ENCODE results near the gene TIGAR.

Gene TIGAR

GRCh38 chr12:4274396-4275015 is 46.5 kb upstream of the TIGAR start:
- H3K36me3 Mint-ChIP-seq (ENCODE audit: low read depth), result peaks cover 41% of the 10 kb centered on the region
- DNase-seq, result peak; percentile 30
- peaks cover 52% of the 10 kb centered on the region for H3K4me1 Mint-ChIP-seq
- no peak for TF ChIP-seq CTCF (IDR thresholded peaks at IDR 0.05)
- H3K27me3 Mint-ChIP-seq (ENCODE audit: low read depth, poor library complexity), result peaks cover 3% of the 10 kb centered on the region
- H3K27ac Mint-ChIP-seq, result peak overlapping the region; percentile 98
- H3K4me3 Mint-ChIP-seq, result peak overlapping the region; percentile 98
- H3K9me3 Mint-ChIP-seq, result no peaks in the 10 kb centered on the region

GRCh38 chr12:4275016-4275869 is 45.8 kb upstream of the TIGAR start:
- H3K4me3 Mint-ChIP-seq, result peak overlapping the region; percentile 98
- TF ChIP-seq CTCF (IDR thresholded peaks at IDR 0.05), result no peak
- no peak for DNase-seq
- no peaks in the 10 kb centered on the region for H3K9me3 Mint-ChIP-seq
- peaks cover 55% of the 10 kb centered on the region for H3K4me1 Mint-ChIP-seq
- H3K27me3 Mint-ChIP-seq (ENCODE audit: low read depth, poor library complexity), result peaks cover 3% of the 10 kb centered on the region
- peaks cover 46% of the 10 kb centered on the region for H3K36me3 Mint-ChIP-seq (ENCODE audit: low read depth)
- H3K27ac Mint-ChIP-seq, result peak overlapping the region; percentile 98

- peak; percentile 16 for DNase-seq
- TF ChIP-seq CTCF (IDR thresholded peaks at IDR 0.05), result no peak
- Mint-ChIP-seq H3K9me3 (no peaks in the 10 kb centered on the region), H3K4me1 (peaks cover 57% of the 10 kb centered on the region), H3K27me3 (ENCODE audit: low read depth, poor library complexity) (no peaks in the 10 kb centered on the region), H3K27ac (peak overlapping the region; percentile 98), H3K36me3 (ENCODE audit: low read depth) (peaks cover 53% of the 10 kb centered on the region), H3K4me3 (peak overlapping the region; percentile 98)
Measured at GRCh38 chr12:4275870-4276301, 45.1 kb upstream of the TIGAR start.

GRCh38 chr12:4276524-4277204 is 44.3 kb upstream of the TIGAR start:
- peaks cover 60% of the 10 kb centered on the region for H3K36me3 Mint-ChIP-seq (ENCODE audit: low read depth)
- peak overlapping the region; percentile 98 for H3K4me3 Mint-ChIP-seq
- TF ChIP-seq CTCF (IDR thresholded peaks at IDR 0.05), result peak; percentile 82
- DNase-seq, result peak; percentile 90
- no peaks in the 10 kb centered on the region for H3K9me3 Mint-ChIP-seq
- H3K27me3 Mint-ChIP-seq (ENCODE audit: low read depth, poor library complexity), result no peaks in the 10 kb centered on the region
- peaks cover 64% of the 10 kb centered on the region for H3K4me1 Mint-ChIP-seq
- peak overlapping the region; percentile 94 for H3K27ac Mint-ChIP-seq

- no peak for DNase-seq
- peak; percentile 3 for TF ChIP-seq CTCF (IDR thresholded peaks at IDR 0.05)
- Mint-ChIP-seq H3K27ac (peak overlapping the region; percentile 93), H3K36me3 (ENCODE audit: low read depth) (peaks cover 65% of the 10 kb centered on the region), H3K4me1 (peaks cover 69% of the 10 kb centered on the region), H3K4me3 (peak overlapping the region; percentile 98), H3K27me3 (ENCODE audit: low read depth, poor library complexity) (no peaks in the 10 kb centered on the region), H3K9me3 (no peaks in the 10 kb centered on the region)
Measured at GRCh38 chr12:4277205-4277543, 43.8 kb upstream of the TIGAR start.

All from nephron progenitor cell (in vitro differentiated cells).